GM21526 (cell line): ENCODE measurements around the gene TXNDC9.
A peak's percentile ranks its signal among the peaks of the same experiment; 100 is the strongest.
"Not testable (repeated sequence)": the region's sequence is repeated elsewhere in the genome, so short reads cannot be mapped to it uniquely, and the experiment has no call there.

ENCODE experiments used
- ATAC-seq: cut with Tn5 transposase; IDR thresholded peaks from one replicate; pipeline ENCODE4 v1.9.1; 2021; ENCODE audit warnings: moderate library complexity; ENCODE audit not compliant: unreplicated experiment, low FRiP score

Gene TXNDC9

GRCh38 chr2:99335911-99336803 lies at the start of gene TXNDC9:
Gene TXNDC9, minus strand, starts transcription at chr2:99336333. Its CDS starts 3,123 bp downstream, at chr2:99333210.
- peak; percentile 61 for ATAC-seq

- ATAC-seq = no peak
These were observed 46.0 kb upstream of the TXNDC9 start for GRCh38 chr2:99382143-99382542.

- no peak for ATAC-seq
These were observed 44.4 kb upstream of the TXNDC9 start for GRCh38 chr2:99380376-99381010.

- no peak for ATAC-seq
These were observed 41.7 kb upstream of the TXNDC9 start for GRCh38 chr2:99377879-99378278.

GRCh38 chr2:99376254-99376864 lies 40.2 kb upstream of the TXNDC9 start:
- ATAC-seq = no peak

- no peak for ATAC-seq
These were observed 38.6 kb upstream of the TXNDC9 start for GRCh38 chr2:99374747-99375146.

- no peak for ATAC-seq
These were observed 37.0 kb upstream of the TXNDC9 start for GRCh38 chr2:99373144-99373543.

- not testable (repeated sequence) for ATAC-seq
These were observed 32.7 kb upstream of the TXNDC9 start for GRCh38 chr2:99368854-99369253.

GRCh38 chr2:99365661-99366060 lies 29.5 kb upstream of the TXNDC9 start:
- no peak for ATAC-seq

GRCh38 chr2:99356853-99357252 lies 20.7 kb upstream of the TXNDC9 start:
- no peak for ATAC-seq

- ATAC-seq = not testable (repeated sequence)
These were observed 18.7 kb upstream of the TXNDC9 start for GRCh38 chr2:99354825-99355224.

- no peak for ATAC-seq
These were observed 17.9 kb upstream of the TXNDC9 start for GRCh38 chr2:99354070-99354469.

- no peak for ATAC-seq
These were observed 14.1 kb upstream of the TXNDC9 start for GRCh38 chr2:99350194-99350593.

GRCh38 chr2:99348173-99348572 lies 12.0 kb upstream of the TXNDC9 start:
- no peak for ATAC-seq

- no peak for ATAC-seq
These were observed 10.1 kb upstream of the TXNDC9 start for GRCh38 chr2:99346218-99346617.

- ATAC-seq = not testable (repeated sequence)
These were observed 9.3 kb upstream of the TXNDC9 start for GRCh38 chr2:99345446-99345845.

GRCh38 chr2:99342536-99342935 lies 6.4 kb upstream of the TXNDC9 start:
- no peak for ATAC-seq

- no peak for ATAC-seq
These were observed 4.6 kb upstream of the TXNDC9 start for GRCh38 chr2:99340669-99341236.

- no peak for ATAC-seq
These were observed 2.0 kb upstream of the TXNDC9 start for GRCh38 chr2:99338029-99338585.

- peak; percentile 57 for ATAC-seq
These were observed 1.2 kb upstream of the TXNDC9 start, which contains the start of gene EIF5B for GRCh38 chr2:99337113-99338028. Gene EIF5B, plus strand, starts transcription at chr2:99337389. Its CDS starts 166 bp downstream, at chr2:99337555.
